Measurements from ENCODE around the gene GRK2. TPM values are rescaled to one million over a fixed set of nuclear protein-coding genes. Genes with fewer than 3 reads are reported as not detected.

Gene GRK2
- total RNA-seq, 1 experiment from 2014 or later, result 56.3 TPM

DNA sequence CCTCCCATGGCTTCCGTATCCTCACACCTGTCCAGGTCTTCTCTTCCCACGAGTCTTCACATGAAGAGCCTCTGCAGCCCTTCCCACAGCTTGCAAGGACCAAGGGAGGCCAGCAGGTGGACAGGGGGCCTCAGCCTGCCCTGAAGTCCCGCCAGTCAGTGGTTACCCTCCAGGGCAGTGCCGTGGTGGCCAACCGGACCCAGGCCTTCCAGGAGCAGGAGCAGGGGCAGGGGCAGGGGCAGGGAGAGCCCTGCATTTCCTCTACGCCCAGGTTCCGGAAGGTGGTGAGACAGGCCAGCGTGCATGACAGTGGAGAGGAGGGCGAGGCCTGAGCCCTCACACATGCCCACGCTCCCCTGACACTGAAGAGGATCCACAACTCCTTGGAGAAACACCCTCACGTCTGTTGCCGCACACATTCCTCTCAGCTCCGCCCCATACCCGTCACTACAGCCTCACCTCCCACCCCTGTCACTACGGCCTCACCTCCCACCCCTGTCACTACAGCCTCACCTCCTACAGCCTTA is 45.3 kb downstream of the GRK2 start:
- TF ChIP-seq, protein P1, sequence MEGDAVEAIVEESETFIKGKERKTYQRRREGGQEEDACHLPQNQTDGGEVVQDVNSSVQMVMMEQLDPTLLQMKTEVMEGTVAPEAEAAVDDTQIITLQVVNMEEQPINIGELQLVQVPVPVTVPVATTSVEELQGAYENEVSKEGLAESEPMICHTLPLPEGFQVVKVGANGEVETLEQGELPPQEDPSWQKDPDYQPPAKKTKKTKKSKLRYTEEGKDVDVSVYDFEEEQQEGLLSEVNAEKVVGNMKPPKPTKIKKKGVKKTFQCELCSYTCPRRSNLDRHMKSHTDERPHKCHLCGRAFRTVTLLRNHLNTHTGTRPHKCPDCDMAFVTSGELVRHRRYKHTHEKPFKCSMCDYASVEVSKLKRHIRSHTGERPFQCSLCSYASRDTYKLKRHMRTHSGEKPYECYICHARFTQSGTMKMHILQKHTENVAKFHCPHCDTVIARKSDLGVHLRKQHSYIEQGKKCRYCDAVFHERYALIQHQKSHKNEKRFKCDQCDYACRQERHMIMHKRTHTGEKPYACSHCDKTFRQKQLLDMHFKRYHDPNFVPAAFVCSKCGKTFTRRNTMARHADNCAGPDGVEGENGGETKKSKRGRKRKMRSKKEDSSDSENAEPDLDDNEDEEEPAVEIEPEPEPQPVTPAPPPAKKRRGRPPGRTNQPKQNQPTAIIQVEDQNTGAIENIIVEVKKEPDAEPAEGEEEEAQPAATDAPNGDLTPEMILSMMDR (conservative IDR thresholded peaks at IDR 0.05), result no peak; the same call in 2 of the 3 replicates
- H3K23ac ChIP-seq (ENCODE audit: insufficient read length, low read depth, low read length), result no peak overlapping the region
- Mint-ChIP-seq H3K27me3 (ENCODE audit: low read depth) (peaks cover 14% of the 10 kb centered on the region), H3K27ac (no peak overlapping the region), H3K4me3 (no peak overlapping the region), H3K9me3 (no peaks in the 10 kb centered on the region), H3K4me1 (no peaks in the 10 kb centered on the region; a peak in 1 of 4 replicates), H3K36me3 (ENCODE audit: insufficient read depth in 1 of 3, low read depth in 3 of 3) (peaks cover 0 to 15% (median 8%) of the 10 kb centered on the region in 3 experiments; a peak in 5 of 7 replicates)
- H3K9me3 ChIP-seq (ENCODE audit: control insufficient read depth, low read depth, low read length), result no peaks in the 10 kb centered on the region
- H2AFZ ChIP-seq (ENCODE audit: low read length), result no peak overlapping the region
- DNase-seq, result no peak
- no peak overlapping the region for H2BK5ac ChIP-seq (ENCODE audit: insufficient read length, low read length)
- no peaks in the 10 kb centered on the region for H4K20me1 ChIP-seq (ENCODE audit: control insufficient read depth, insufficient read depth, insufficient read length)
- no peak overlapping the region for H3K56ac ChIP-seq (ENCODE audit: insufficient read length, low read depth, low read length)
- H4K8ac ChIP-seq (replicated peaks; ENCODE audit: insufficient read length, low read depth, low read length), result no peak overlapping the region
- H3K79me1 ChIP-seq (ENCODE audit: insufficient read depth, low read depth, low read length, poor library complexity, severe bottlenecking), result no peaks in the 10 kb centered on the region
- no peak overlapping the region for H3K4me2 ChIP-seq (ENCODE audit: insufficient read depth, insufficient read length, low read length)
- no peak overlapping the region for H2AK5ac ChIP-seq (ENCODE audit: insufficient read length, low read length)
- no peak overlapping the region for H4K5ac ChIP-seq (ENCODE audit: insufficient read length, low read depth, low read length)
- H2BK20ac ChIP-seq (ENCODE audit: low read depth, low read length, poor library complexity, severe bottlenecking), result no peak overlapping the region
- no peak overlapping the region for H2BK12ac ChIP-seq (ENCODE audit: insufficient read length, low read depth, low read length)
- H3K4ac ChIP-seq (ENCODE audit: low read depth, low read length), result no peak overlapping the region
- WGBS (ENCODE audit: extremely low coverage, insufficient read length, low lambda C conversion rate), result no CpG with 5 or more reads among the region's 15 CpGs
- no peak overlapping the region for H2BK15ac ChIP-seq (ENCODE audit: low read depth, low read length)
- no peak overlapping the region for H3K27ac ChIP-seq (ENCODE audit: insufficient read length, low read depth, low read length)
- no peaks in the 10 kb centered on the region for H3K27me3 ChIP-seq (ENCODE audit: insufficient read depth, low read length)
- H4K91ac ChIP-seq (ENCODE audit: insufficient read length, low read depth, low read length), result no peak overlapping the region
- no peaks in the 10 kb centered on the region for H3K4me1 ChIP-seq (ENCODE audit: insufficient read depth, low read length)
- H3K14ac ChIP-seq (ENCODE audit: insufficient read depth, low read length), result no peak overlapping the region; the same call in 1 of the 2 replicates
- H3K79me2 ChIP-seq (ENCODE audit: insufficient read depth, low read length), result no peaks in the 10 kb centered on the region
- H2BK120ac ChIP-seq (ENCODE audit: low read depth, low read length, poor library complexity, severe bottlenecking), result no peak overlapping the region
- H3K18ac ChIP-seq (ENCODE audit: insufficient read length, low read depth, low read length), result no peak overlapping the region
- no peak overlapping the region for H3K9ac ChIP-seq (ENCODE audit: extremely low read depth, insufficient read length, low read length)
- H3K23me2 ChIP-seq (ENCODE audit: insufficient read length, low read depth, low read length, poor library complexity, severe bottlenecking), result no peaks in the 10 kb centered on the region
- no peak overlapping the region for H3T11ph ChIP-seq (ENCODE audit: low read length)

Measured in H9 (cell line).